ENCODE data around the gene HUNK. TPM values are rescaled to one million over a fixed set of nuclear protein-coding genes. Genes with fewer than 3 reads are reported as not detected.

The HUNK gene
- total and polyA plus RNA-seq, 2 experiments from 2014 or later, result 1.6 to 5.1 TPM

GRCh38 chr21:31902438-31902837 is 29.6 kb downstream of the HUNK start:
- Histone ChIP-seq H3K4me3 (no peak overlapping the region), H3K36me3 (ENCODE audit: insufficient read depth) (no peaks in the 10 kb centered on the region), H3K4me2 (no peak overlapping the region), H3K27me3 (ENCODE audit: insufficient read depth) (no peaks in the 10 kb centered on the region), H3F3A (replicated peaks; ENCODE audit: low read depth) (no peaks in the 10 kb centered on the region), H3K79me2 (replicated peaks; ENCODE audit: insufficient read depth) (peaks cover 6% of the 10 kb centered on the region), H3K27ac (ENCODE audit: low read depth) (no peak overlapping the region), H4K20me1 (replicated peaks; ENCODE audit: insufficient read depth) (no peaks in the 10 kb centered on the region), H3K9me2 (ENCODE audit: insufficient read depth) (peaks cover 2% of the 10 kb centered on the region; the same call in 1 of the 2 replicates), H3K4me1 (ENCODE audit: insufficient read depth) (no peaks in the 10 kb centered on the region), H2AFZ (no peak overlapping the region)
- H3K27me3 Mint-ChIP-seq (ENCODE audit: insufficient read depth, low read depth, poor library complexity), result peaks cover 5% of the 10 kb centered on the region
- peaks cover 5% of the 10 kb centered on the region; the same call in 1 of the 3 replicates for H3K36me3 Mint-ChIP-seq (ENCODE audit: low read depth)
- H3K27ac Mint-ChIP-seq, result no peak overlapping the region
- H3K9me3 Mint-ChIP-seq, result no peaks in the 10 kb centered on the region
- TF ChIP-seq CREB1 (CRISPR knock-in tag; IDR thresholded peaks at IDR 0.05; ENCODE audit: low read depth) (no peak), EZH2phosphoT487 (IDR thresholded peaks at IDR 0.05; ENCODE audit: unreplicated experiment) (no peak), JUNB (IDR thresholded peaks at IDR 0.05; ENCODE audit: unreplicated experiment) (no peak), ZNF462 (CRISPR knock-in tag; IDR thresholded peaks at IDR 0.05) (no peak), POLR2AphosphoS5 (IDR thresholded peaks at IDR 0.05; ENCODE audit: low read depth) (no peak), CTCF (conservative IDR thresholded peaks at IDR 0.05; ENCODE audit: low read depth in 2 of 2) (no peak), EZH2 (IDR thresholded peaks at IDR 0.05; ENCODE audit: low read depth, unreplicated experiment) (no peak), REST (IDR thresholded peaks at IDR 0.05; ENCODE audit: unreplicated experiment) (no peak), STAT1 (IDR thresholded peaks at IDR 0.05; ENCODE audit: unreplicated experiment) (no peak), ZNF114 (CRISPR knock-in tag; IDR thresholded peaks at IDR 0.05) (no peak), NANOG (IDR thresholded peaks at IDR 0.05; ENCODE audit: borderline replicate concordance) (no peak), ZNF331 (CRISPR knock-in tag; IDR thresholded peaks at IDR 0.05; ENCODE audit: low read depth) (no peak), ETS1 (IDR thresholded peaks at IDR 0.05) (no peak)
- peaks cover 17% of the 10 kb centered on the region for H3K4me1 Mint-ChIP-seq
- no peak overlapping the region for H3K4me3 Mint-ChIP-seq
- ATAC-seq (no peak), DNase-seq (ENCODE audit: low spot score) (no peak)
